HG03432 (cell line): ENCODE measurements around the gene GNB1.
A peak's percentile ranks its signal among the peaks of the same experiment; 100 is the strongest.
"Not testable (repeated sequence)": the region's sequence is repeated elsewhere in the genome, so short reads cannot be mapped to it uniquely, and the experiment has no call there.

Source experiments
- ATAC-seq: cut with Tn5 transposase; IDR thresholded peaks from one replicate; pipeline ENCODE4 v1.9.1; 2021; ENCODE audit warnings: mild to moderate bottlenecking, moderate library complexity; ENCODE audit not compliant: unreplicated experiment

GNB1 gene

GRCh38 chr1:1892079-1892762 is 1.3 kb upstream of the GNB1 start:
- ATAC-seq = no peak

DNA sequence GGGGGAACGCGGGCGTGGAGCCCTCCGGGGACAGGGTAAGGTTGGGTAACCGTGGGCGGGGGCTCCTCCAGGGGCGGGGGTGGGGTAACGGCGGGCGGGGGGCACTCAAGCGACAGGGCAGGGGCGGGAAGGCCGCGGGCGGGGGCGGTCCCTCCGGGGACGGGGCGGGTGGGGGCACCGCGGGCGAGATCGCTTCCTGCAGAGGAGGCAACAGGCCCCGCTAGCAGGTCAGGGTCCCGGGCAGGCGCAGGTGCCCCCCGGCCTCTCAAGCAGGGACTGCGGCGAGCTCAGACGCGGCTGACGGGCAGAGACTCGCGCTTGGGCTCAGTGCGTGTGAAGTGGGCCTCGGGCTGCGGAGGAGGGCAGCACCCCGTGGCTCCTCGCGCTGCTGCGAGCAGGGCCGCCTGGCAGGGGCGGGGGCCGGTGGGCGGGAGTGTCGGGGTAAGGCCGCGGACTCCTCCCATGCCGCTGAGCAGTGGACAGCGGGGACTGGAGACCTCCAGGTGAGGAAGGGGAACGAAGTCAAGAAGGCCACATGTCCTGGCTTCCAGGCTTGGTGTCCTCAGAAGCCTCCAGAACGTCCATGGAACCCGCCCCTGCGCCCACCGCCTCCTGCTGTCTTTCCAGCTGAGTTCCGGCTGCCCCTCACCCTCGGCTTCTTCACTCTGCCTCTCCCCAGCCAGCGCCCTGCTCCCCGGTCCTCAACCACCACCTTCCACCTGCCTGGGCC is 627 bp upstream of the GNB1 start:
- peak; percentile 25 for ATAC-seq

DNA sequence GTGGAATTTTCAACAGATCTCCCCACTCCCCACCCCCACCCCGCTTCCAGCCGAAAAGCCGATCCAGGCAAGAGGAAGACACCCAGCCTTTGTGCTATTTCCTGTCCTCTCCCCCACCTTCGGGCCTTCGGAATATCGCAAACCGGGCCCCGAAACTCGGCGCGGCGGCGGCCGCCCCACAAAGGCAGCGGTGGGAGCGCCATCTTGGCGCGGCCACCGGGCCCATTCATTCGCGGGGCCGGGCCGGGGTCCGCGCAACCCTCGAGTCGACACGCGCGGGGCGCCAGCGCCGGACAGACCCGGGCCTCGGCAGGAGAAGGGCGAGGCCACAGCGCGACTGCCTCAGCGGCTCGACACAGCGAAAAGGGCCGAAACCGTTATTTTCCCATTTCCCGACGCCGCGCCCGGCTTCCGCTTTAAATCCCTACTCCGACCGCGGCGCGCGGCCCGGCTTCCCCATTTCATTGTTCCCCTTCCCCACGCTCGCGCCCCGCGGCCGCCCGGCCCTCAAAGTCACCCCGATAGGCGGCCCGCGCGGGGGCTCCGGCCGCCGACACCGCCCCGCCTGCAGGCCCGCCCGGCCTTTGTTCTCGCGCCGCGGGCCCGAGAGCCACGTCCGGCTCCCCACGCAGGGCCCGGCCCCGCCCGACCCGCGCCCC is 911 bp downstream of the GNB1 start:
- peak; percentile 35 for ATAC-seq

DNA sequence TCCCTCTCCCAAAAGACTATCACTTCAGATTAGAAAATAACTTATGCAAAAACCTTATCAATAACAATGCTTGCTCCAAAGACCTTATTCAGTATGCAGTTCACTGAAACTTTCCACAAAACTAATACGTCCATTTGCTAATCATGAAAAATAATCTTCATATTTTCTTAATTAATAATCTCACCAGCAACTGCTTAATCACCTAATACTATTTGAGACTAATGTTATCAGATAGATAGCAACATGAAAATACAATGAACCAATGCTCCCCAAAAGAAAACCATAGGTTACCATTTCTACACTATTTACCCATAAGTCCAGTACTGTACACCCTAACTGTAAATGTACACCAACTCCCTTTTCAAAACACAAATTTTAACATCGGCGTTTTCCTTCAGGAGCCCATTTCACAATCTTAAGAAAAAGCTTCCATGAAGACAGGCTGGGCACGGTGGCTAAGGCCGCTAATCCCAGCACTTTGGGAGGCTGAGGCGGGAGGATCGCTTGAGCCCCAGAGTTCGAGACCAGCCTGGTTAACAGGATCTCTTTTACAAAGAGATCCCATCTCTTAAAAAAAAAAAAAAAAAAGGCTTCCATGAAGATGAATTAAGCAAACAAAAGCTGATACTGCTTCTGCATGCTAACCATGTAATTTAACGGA is 1.7 kb downstream of the GNB1 start:
- no peak for ATAC-seq

DNA sequence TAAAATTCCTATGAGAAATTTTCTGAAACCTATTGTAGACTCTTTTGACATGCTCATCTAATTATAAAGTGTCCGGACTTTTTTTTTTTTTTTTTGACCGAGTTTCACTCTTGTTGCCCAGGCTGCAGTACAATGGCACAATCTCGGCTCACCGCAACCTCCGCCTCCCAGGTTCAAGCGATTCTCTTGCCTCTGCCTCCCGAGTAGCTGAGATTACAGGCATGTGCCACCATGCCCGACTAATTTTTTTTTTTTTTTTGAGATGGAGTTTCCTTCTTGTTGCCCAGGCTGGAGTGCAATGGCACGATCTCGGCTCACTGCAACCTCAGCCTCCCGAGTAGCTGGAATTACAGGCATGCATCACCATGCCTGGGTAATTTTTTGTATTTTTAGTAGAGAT is 7.0 kb downstream of the GNB1 start:
- ATAC-seq = not testable (repeated sequence)

GRCh38 chr1:1883092-1883873 is 7.6 kb downstream of the GNB1 start:
- no peak for ATAC-seq

GRCh38 chr1:1881727-1882126 is 9.2 kb downstream of the GNB1 start:
- ATAC-seq = no peak

DNA sequence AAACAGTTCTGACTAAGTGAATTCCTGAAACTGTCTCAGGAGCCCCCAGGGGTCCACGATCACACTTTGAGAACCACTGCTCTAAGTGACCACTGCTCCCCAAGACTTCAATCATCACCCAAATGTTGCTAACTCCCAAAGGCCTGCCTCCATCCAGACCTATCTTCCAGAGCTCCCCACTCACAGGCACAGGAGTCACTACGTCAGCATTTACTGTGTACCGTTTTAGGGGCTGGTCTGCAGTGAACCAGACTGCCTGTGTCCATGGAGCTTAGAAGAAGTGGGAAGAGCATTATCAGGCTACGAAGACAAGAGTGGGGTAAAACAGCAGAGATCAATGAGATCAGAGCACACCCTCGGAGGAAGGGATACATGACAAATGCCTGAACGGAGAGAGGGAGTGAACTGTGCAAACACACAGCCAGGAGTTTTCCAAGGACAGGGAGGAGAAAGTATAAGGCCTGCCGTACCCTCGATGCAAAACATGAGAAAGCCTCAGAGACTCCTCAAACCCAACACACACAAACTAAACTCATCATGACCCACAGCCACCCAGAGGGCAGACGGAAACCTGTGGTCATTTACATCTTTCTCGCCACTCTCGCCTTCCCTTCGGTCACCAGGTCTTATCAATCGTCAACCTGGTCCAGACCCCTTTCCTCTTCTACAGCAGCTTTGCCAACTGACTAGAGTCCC is 10.1 kb downstream of the GNB1 start:
- no peak for ATAC-seq

GRCh38 chr1:1879942-1880341 is 10.9 kb downstream of the GNB1 start:
- ATAC-seq = no peak

DNA sequence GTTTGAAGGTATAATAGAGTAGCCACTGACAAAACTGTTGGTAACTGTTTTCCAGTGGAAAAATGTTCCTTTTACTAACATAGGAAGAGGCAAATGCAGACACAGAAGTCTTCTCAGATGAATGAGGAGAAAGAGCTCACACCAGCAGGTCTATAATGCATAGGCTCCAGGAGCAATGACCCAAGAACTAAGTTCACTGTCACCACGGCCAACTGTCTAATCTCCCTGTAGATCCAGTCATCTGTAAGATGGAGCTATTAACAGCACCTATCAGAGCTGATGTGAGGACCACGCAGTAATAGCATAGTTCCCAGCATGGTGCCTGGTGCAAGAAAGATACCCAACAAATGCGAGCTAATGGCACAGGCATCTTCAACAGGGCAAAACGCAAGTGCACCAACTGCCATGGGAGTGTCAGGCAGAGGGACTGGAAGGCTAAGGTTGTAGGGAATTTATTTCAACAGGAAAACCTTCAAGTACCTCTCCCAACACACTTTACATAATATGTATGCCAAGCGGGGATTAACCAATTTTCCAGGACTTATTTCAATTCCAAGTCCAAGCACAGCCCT is 12.9 kb downstream of the GNB1 start:
- ATAC-seq = no peak

DNA sequence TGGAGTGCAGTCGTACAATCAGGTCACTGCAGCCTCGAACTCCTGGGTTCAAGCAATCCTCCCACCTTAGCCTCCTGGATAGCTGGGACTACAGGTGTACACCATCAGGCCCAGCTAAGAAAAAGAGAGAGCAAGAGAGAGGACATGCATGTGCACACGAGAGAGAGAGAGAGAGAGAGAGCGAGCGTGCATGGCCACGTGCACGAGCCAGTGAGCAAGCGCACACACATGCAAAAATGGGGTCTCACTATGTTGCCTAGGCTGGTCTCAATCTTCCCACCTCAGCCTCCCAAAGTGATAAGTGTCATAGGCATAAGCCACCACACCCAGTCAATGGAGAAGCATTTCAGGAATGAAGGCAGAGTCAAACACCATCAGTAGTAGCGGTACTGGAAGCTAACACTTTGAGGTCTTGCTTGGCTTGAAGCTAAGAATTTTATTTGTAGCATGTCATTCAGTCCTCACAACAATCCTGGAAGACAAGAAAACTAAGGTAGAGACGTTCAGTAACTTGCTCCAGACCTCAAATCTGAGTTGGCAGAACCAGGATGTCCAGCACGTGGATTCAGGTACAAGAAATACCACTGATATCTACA is 14.5 kb downstream of the GNB1 start:
- no peak for ATAC-seq

GRCh38 chr1:1875932-1876331 is 15.0 kb downstream of the GNB1 start:
- ATAC-seq = no peak

- no peak for ATAC-seq
Observed at GRCh38 chr1:1874901-1875300, 16.0 kb downstream of the GNB1 start.

- no peak for ATAC-seq
Observed at GRCh38 chr1:1873186-1873585, 17.7 kb downstream of the GNB1 start.

DNA sequence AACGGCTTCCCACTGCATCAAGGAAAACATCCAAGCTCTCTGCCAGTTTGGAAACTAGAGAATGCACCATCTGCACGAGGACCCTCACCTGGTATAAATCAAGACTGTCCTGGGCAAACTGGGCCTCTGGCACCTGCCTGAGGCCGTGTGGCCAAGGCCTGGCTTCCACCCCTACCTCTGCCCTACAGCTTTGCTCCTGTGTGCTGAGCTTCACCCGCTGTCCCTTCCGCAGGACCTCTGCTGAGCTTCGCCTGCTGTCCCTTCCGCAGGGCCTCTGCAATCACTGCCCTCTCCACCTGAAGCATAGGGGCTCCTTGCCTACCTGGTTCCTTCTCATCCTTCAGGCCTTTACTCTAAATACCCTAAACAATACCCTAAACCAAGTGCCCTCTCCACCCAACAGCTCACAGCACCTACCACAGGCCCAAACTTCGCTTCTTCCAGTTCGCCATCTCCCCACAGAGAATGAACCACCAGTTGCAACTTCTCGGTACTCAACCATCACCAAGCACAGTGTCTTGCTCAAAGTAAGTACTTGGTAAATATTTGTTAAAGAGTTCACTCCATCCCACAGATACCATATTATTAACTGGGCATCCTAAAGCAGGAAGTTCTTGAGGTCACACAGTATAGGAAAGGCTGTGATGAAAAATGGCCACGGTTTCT is 18.4 kb downstream of the GNB1 start:
- ATAC-seq = no peak

- no peak for ATAC-seq
Observed at GRCh38 chr1:1869469-1869868, 21.4 kb downstream of the GNB1 start.

- ATAC-seq = no peak
Observed at GRCh38 chr1:1867164-1867563, 23.7 kb downstream of the GNB1 start.

- ATAC-seq = no peak
Observed at GRCh38 chr1:1862905-1863547, 27.9 kb downstream of the GNB1 start.
